NCI-H345 (cell line): ENCODE results near the gene ACKR3.

Experiments
- DNase-seq: peaks from one replicate; lab custom pipeline; 2025; lab: John Stamatoyannopoulos, UW

The ACKR3 gene

GRCh38 chr2:236587861-236588815 lies 18.5 kb downstream of the ACKR3 start:
- no peak for DNase-seq

GRCh38 chr2:236588932-236589592 lies 19.4 kb downstream of the ACKR3 start:
- no peak for DNase-seq

- no peak for DNase-seq
Measured at GRCh38 chr2:236590846-236591245, 21.2 kb downstream of the ACKR3 start.

- no peak for DNase-seq
Measured at GRCh38 chr2:236592821-236593220, 23.2 kb downstream of the ACKR3 start.

- DNase-seq = no peak
Measured at GRCh38 chr2:236593531-236593930, 23.9 kb downstream of the ACKR3 start.

- no peak for DNase-seq
Measured at GRCh38 chr2:236593956-236594355, 24.3 kb downstream of the ACKR3 start.

- DNase-seq = no peak
Measured at GRCh38 chr2:236597629-236598028, 28.0 kb downstream of the ACKR3 start.

- DNase-seq = no peak
Measured at GRCh38 chr2:236599059-236599458, 29.4 kb downstream of the ACKR3 start.

GRCh38 chr2:236600158-236600557 lies 30.5 kb downstream of the ACKR3 start:
- no peak for DNase-seq

- DNase-seq = peak; percentile 95
Measured at GRCh38 chr2:236600892-236601291, 31.3 kb downstream of the ACKR3 start.

GRCh38 chr2:236601316-236602202 lies 31.9 kb downstream of the ACKR3 start:
- DNase-seq = no peak

- no peak for DNase-seq
Measured at GRCh38 chr2:236602678-236603077, 33.1 kb downstream of the ACKR3 start.

GRCh38 chr2:236603361-236604015 lies 33.9 kb downstream of the ACKR3 start:
- DNase-seq = no peak

- no peak for DNase-seq
Measured at GRCh38 chr2:236604575-236605344, 35.1 kb downstream of the ACKR3 start.

GRCh38 chr2:236605345-236605734 lies 35.7 kb downstream of the ACKR3 start:
- DNase-seq = no peak

- no peak for DNase-seq
Measured at GRCh38 chr2:236606023-236606422, 36.4 kb downstream of the ACKR3 start.

GRCh38 chr2:236607471-236608187 lies 38.0 kb downstream of the ACKR3 start:
- no peak for DNase-seq

GRCh38 chr2:236608188-236608525 lies 38.5 kb downstream of the ACKR3 start:
- DNase-seq = no peak

- no peak for DNase-seq
Measured at GRCh38 chr2:236608710-236609109, 39.1 kb downstream of the ACKR3 start.
